B cell (primary cell): Measurements from ENCODE around the gene PSMA6.

ENCODE experiments used
- CTCF ChIP-seq: fragments of 200-600 bp; IDR thresholded peaks from one replicate; pipeline ENCODE4 v1.8.0; 2022; ENCODE audit warnings: antibody characterized with exemption, mild to moderate bottlenecking
- EZH2 ChIP-seq: IDR thresholded peaks from 2 replicates; pipeline ENCODE4 v1.6.1; 2012; ENCODE audit warnings: borderline replicate concordance, low read depth, mild to moderate bottlenecking, moderate library complexity, low read length; ENCODE audit not compliant: insufficient read depth, poor library complexity, severe bottlenecking

GRCh38 chr14:35285168-35286002, 6.8 kb upstream of the PSMA6 start:
- TF ChIP-seq CTCF (no peak), EZH2 (no peak)
